Heart left ventricle (tissue), 13 donors: ENCODE data around the gene DIP2C.

Experiments used
- POLR2A ChIP-seq, 2 donors: fragments of 450-650 bp; IDR thresholded peaks; one replicate each; pipeline ENCODE4 v1.6.1; 2017; ENCODE audit warnings: antibody characterized with exemption in 2 of 2, mild to moderate bottlenecking in 2 of 2, moderate library complexity in 2 of 2
- TF ChIP-seq, protein P1 (sequence below), 12 donors: fragments of 200-600 bp; sonication (generic) in 4 of 12; IDR thresholded peaks; one replicate each; pipeline versions ENCODE4 v1.5.0 to v1.8.0; 2018 to 2022; ENCODE audit warnings: antibody characterized with exemption in 12 of 12, mild to moderate bottlenecking in 5 of 12
- donor health status: ischemic (EF 13 %, LVEDD 7.1; RV severe dilation, severe dysfunction).
- donor health status: DM: no; HTN: yes; CAD: no.
- donor health status: DM: no; HTN: no; CAD: no.
- donor health status: ischemic (EF 25% LVEDD 6.9; RV normal size, moderate dysfunction).
- donor health status: ischemic (EF 25% LVEDD 5.7; RV mildly dilated, moderate dysfunction).
- donor health status: ischemic (EF 35%, LVEDD 5.7; RV mildly dilated, moderate dysfunction).
- donor health status: nonischemic (EF 11% LVEDD 7.7; RV severe dilation, severe dysfunction).
- donor health status: DM: yes; HTN: yes; CAD: no.
- donor health status: PGD.
- donor health status: ischemic (EF 29% LVEDD 5.4; RV normal size, mild dysfunction).
- donor health status: nonischemic (EF 23%, LVEDD 6.1; RV moderate dilation, normal function).

DNA sequence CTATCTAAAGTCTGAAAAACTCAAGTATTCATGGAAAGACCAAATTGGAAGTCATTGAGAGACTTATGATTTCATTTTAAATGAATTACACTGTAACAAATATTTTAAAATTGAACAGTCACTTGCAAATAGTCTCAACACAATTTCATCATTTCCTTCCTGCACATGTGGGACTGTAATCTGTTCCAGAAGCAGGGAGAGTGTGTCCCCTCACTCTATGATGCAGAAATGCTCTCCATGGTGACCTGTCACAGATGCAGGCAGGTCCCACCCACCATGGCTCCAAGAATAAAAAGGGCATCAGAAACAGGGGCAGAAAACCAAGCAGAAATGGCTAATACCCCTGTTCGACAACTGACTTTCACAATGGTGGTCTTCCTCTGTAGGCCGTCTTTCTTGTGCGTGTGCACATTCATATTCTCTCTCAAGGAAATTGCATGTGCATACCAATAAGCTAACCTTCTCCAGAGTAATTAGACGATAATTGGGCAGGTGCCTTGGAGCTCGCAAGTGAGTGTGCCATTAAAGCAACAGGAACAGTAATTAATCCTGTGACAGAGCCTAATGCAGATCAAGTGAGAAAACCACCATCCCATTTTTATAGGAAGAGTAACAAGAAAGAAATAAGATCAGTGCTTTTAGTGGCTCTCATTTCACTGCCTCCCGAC lies 383.3 kb downstream of the DIP2C start:
- TF ChIP-seq, protein P1, sequence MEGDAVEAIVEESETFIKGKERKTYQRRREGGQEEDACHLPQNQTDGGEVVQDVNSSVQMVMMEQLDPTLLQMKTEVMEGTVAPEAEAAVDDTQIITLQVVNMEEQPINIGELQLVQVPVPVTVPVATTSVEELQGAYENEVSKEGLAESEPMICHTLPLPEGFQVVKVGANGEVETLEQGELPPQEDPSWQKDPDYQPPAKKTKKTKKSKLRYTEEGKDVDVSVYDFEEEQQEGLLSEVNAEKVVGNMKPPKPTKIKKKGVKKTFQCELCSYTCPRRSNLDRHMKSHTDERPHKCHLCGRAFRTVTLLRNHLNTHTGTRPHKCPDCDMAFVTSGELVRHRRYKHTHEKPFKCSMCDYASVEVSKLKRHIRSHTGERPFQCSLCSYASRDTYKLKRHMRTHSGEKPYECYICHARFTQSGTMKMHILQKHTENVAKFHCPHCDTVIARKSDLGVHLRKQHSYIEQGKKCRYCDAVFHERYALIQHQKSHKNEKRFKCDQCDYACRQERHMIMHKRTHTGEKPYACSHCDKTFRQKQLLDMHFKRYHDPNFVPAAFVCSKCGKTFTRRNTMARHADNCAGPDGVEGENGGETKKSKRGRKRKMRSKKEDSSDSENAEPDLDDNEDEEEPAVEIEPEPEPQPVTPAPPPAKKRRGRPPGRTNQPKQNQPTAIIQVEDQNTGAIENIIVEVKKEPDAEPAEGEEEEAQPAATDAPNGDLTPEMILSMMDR (IDR thresholded peaks at IDR 0.05), result no peak
- TF ChIP-seq POLR2A (IDR thresholded peaks at IDR 0.05), result no peak
